ENCODE data around the gene EZR.
"Not testable (repeated sequence)": the region's sequence is repeated elsewhere in the genome, so short reads cannot be mapped to it uniquely, and the experiment has no call there.

The EZR gene

GRCh38 chr6:158793432-158793831 lies 25.7 kb downstream of the EZR start:
- no peak for DNase-seq

GRCh38 chr6:158792505-158792904 lies 26.7 kb downstream of the EZR start:
- not testable (repeated sequence) for DNase-seq

- DNase-seq, result no peak
Measured at GRCh38 chr6:158791274-158791855, 27.8 kb downstream of the EZR start.

GRCh38 chr6:158789115-158789917 lies 29.9 kb downstream of the EZR start:
- DNase-seq, result no peak

- no peak for DNase-seq
Measured at GRCh38 chr6:158787395-158787794, 31.8 kb downstream of the EZR start.

- no peak for DNase-seq
Measured at GRCh38 chr6:158786645-158787304, 32.4 kb downstream of the EZR start.

- DNase-seq, result no peak
Measured at GRCh38 chr6:158785036-158785435, 34.1 kb downstream of the EZR start.

- no peak for DNase-seq
Measured at GRCh38 chr6:158784505-158784904, 34.7 kb downstream of the EZR start.

- no peak for DNase-seq
Measured at GRCh38 chr6:158783851-158784250, 35.3 kb downstream of the EZR start.

- DNase-seq, result no peak
Measured at GRCh38 chr6:158783167-158783450, 36.1 kb downstream of the EZR start.

GRCh38 chr6:158782432-158783166 lies 36.6 kb downstream of the EZR start:
- no peak for DNase-seq

GRCh38 chr6:158781692-158782373 lies 37.3 kb downstream of the EZR start:
- DNase-seq, result no peak

GRCh38 chr6:158780988-158781691 lies 38.0 kb downstream of the EZR start:
- DNase-seq, result no peak

- no peak for DNase-seq
Measured at GRCh38 chr6:158780246-158780884, 38.8 kb downstream of the EZR start.

GRCh38 chr6:158778005-158778527 lies 41.1 kb downstream of the EZR start:
- DNase-seq, result no peak

- no peak for DNase-seq
Measured at GRCh38 chr6:158777510-158777909, 41.7 kb downstream of the EZR start.

- DNase-seq, result no peak
Measured at GRCh38 chr6:158776737-158777136, 42.4 kb downstream of the EZR start.

- no peak for DNase-seq
Measured at GRCh38 chr6:158775832-158776231, 43.3 kb downstream of the EZR start.

GRCh38 chr6:158774717-158775449 lies 44.3 kb downstream of the EZR start:
- DNase-seq, result no peak

GRCh38 chr6:158773581-158774449 lies 45.4 kb downstream of the EZR start:
- DNase-seq, result no peak
